Measurements from ENCODE around the gene TRIM52.

TRIM52 gene

DNA sequence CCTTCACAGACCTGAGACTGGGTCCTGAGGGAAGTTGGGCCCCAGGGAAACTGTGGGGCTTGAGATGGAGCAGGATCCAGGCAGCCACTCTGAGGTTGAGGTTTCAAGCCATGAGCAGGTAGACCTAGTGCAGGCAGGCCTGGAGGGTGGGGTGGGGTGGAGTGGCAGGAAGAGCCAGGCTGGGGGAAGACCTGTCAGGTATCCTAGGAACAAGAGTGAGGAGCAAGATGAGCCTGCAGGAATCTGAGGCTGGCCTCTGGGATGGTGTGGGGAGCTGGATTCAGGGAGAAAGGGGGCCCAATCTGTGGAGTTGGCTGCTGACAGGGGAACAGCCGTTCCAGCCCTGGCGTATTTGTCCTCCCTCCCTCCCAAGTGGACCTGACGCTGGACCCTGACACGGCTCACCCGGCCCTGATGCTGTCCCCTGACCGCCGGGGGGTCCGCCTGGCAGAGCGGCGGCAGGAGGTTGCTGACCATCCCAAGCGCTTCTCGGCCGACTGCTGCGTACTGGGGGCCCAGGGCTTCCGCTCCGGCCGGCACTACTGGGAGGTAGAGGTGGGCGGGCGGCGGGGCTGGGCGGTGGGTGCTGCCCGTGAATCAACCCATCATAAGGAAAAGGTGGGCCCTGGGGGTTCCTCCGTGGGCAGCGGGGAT is 27.0 kb downstream of the TRIM52 start:
- no peak for DNase-seq (ENCODE audit: low spot score)
- TF ChIP-seq, protein P1, sequence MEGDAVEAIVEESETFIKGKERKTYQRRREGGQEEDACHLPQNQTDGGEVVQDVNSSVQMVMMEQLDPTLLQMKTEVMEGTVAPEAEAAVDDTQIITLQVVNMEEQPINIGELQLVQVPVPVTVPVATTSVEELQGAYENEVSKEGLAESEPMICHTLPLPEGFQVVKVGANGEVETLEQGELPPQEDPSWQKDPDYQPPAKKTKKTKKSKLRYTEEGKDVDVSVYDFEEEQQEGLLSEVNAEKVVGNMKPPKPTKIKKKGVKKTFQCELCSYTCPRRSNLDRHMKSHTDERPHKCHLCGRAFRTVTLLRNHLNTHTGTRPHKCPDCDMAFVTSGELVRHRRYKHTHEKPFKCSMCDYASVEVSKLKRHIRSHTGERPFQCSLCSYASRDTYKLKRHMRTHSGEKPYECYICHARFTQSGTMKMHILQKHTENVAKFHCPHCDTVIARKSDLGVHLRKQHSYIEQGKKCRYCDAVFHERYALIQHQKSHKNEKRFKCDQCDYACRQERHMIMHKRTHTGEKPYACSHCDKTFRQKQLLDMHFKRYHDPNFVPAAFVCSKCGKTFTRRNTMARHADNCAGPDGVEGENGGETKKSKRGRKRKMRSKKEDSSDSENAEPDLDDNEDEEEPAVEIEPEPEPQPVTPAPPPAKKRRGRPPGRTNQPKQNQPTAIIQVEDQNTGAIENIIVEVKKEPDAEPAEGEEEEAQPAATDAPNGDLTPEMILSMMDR (IDR thresholded peaks at IDR 0.05; ENCODE audit: extremely low read depth, missing control alignments) = no peak

DNA sequence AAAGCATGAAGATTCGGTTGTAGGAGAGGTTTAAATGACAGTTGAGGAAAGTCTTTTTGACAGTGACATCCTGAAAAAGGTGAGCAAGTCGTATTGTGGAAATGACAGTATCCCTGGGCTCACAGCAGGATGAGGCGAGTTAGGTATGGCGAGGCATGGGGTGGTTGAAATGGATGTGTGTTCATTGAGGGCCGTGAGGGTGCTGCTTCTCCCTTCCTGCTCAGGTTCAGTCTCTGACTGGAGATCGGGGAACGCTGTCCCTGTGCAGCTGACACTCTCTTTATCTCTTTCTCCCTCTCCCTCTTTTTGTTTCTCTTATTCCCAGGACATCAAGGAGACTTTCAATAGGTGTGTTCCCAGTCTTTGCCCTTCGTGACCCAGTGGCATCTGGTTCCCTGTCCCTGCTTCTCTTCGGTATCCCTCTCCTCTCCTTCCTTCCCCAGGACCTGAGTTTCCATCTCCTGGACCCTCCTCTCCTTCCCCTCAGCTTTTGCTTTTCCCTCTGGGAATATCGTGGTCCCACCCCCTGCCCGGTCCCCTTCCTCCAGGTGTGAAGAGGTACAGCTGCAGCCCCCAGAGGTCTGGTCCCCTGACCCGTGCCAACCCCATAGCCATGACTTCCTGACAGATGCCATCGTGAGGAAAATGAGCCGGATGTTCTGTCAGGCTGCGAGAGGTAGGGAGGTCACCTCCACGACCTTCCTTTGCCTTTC is 27.7 kb downstream of the TRIM52 start:
- TF ChIP-seq, protein P1 (IDR thresholded peaks at IDR 0.05; ENCODE audit: extremely low read depth, missing control alignments) = no peak
- no peak for DNase-seq (ENCODE audit: low spot score)

DNA sequence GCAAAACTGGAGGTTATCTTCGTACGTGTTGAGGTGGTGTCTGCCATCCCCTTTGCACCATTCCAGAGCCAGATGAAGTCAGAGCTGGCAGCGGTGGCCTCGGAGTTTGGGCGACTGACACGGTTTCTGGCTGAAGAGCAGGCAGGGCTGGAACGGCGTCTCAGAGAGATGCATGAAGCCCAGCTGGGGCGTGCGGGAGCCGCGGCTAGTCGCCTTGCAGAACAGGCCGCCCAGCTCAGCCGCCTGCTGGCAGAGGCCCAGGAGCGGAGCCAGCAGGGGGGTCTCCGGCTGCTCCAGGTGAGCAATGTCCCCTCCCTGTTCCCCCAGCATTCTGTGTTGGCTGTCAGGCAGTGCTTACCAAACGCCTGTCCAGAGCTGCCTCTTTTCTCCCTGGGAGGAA is 28.4 kb downstream of the TRIM52 start:
- no peak for DNase-seq (ENCODE audit: low spot score)
- TF ChIP-seq, protein P1 (IDR thresholded peaks at IDR 0.05; ENCODE audit: extremely low read depth, missing control alignments) = no peak

DNA sequence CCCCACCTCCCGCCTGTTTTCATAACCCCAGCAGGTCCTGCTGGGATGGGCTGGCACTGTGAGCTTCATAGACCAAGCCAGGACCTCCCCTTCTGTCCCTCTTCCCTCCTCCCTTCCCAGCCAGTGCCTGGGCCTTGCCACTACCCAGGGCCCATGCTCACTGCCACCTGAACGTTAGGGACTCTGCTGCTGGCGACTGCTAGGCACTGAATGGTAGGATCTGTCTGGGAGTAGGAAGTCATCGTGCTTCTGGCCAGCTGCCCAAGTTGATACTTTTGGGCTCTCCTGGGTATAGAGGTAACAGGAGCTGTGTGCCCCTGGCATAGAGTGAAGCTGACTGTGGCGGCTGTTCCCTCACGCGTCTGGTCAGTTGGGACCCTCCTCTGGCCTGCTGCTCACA is 29.5 kb downstream of the TRIM52 start:
- TF ChIP-seq, protein P1 (IDR thresholded peaks at IDR 0.05; ENCODE audit: extremely low read depth, missing control alignments) = no peak
- no peak for DNase-seq (ENCODE audit: low spot score)

DNA sequence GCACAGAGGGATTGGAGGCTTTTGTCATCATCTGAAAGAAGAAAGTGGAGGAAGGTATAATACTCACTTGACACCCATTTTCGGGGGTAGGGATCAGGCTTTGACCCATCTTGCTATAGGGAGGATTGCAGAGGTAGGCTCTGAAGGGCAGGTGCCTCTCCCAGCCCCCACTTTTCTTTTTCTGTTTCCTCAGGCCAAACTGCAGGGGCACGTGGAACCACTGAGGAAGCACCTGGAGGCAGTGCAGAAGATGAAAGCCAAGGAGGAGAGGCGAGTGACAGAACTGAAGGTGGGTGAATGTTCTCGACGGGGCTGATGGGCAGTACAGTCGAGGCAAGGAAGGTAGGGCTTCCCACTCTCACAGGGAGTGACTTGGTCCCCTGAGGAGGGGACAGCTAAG is 30.4 kb downstream of the TRIM52 start:
- DNase-seq (ENCODE audit: low spot score) = no peak
- TF ChIP-seq, protein P1 (IDR thresholded peaks at IDR 0.05; ENCODE audit: extremely low read depth, missing control alignments) = no peak

DNA sequence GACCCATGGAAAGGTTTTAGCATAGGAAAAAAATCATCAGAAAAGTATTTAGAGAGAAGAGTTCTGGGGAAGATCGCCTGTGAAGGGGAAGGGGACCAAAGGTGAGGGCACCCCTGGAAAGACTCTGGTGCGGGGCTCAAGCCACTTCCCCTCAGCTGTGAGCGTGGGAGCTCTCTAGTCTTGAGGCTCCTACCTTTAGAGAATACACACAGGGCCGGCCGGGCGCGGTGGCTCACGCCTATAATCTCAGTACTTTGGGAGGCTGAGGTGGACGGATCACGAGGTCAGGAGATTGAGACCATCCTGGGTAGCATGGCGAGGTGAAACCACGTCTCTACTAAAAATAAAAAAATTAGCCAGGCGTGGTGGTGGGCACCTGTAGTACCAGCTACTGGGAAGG is 30.9 kb downstream of the TRIM52 start:
- TF ChIP-seq, protein P1 (IDR thresholded peaks at IDR 0.05; ENCODE audit: extremely low read depth, missing control alignments) = no peak
- no peak for DNase-seq (ENCODE audit: low spot score)

DNA sequence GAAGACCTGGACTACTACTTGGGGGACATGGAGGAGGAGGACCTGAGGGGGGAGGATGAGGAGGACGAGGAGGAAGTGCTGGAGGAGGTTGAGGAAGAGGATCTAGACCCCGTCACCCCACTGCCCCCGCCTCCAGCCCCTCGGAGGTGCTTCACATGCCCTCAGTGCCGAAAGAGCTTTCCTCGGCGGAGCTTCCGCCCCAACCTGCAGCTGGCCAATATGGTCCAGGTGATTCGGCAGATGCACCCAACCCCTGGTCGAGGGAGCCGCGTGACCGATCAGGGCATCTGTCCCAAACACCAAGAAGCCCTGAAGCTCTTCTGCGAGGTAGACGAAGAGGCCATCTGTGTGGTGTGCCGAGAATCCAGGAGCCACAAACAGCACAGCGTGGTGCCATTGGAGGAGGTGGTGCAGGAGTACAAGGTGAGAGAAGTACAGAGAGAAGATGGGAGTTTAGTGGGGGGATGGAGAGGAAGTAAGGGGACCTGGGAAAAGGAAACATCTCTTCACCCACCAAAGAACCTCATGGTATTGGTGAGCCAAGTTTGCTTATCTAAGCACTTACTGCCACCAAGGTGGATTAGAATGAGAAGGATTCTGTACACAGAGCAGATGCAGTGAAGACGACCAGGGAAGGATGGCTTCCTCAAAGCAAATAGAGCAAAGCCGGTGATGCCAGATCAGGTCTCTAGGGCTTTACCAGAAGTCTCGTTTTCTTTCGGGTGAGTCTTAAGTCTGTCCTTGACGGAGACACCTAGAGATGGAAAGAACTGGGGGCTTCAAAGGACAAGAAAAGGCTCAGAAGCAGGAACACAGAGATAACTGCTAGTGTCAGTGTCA is 36.3 kb downstream of the TRIM52 start:
- peak; percentile 17 for DNase-seq (ENCODE audit: low spot score)
- TF ChIP-seq, protein P1 (IDR thresholded peaks at IDR 0.05; ENCODE audit: extremely low read depth, missing control alignments) = no peak
